ENCODE data around the gene DIO2.

The DIO2 gene

GRCh38 chr14:80167793-80168448 is 43.4 kb downstream of the DIO2 start:
- no peak for FAIRE-seq

- FAIRE-seq: no peak
These were observed 46.1 kb downstream of the DIO2 start for GRCh38 chr14:80164991-80165721.

GRCh38 chr14:80152763-80153162 is 58.5 kb downstream of the DIO2 start:
- no peak for FAIRE-seq

GRCh38 chr14:80152166-80152565 is 59.1 kb downstream of the DIO2 start:
- no peak for FAIRE-seq

- no peak for FAIRE-seq
These were observed 61.0 kb downstream of the DIO2 start for GRCh38 chr14:80150301-80150700.

All from colon (tissue), 2 donors.